Stimulated activated naive CD8-positive, alpha-beta T cell treated with anti-CD3 and anti-CD28 coated beads, Interleukin-15, amount 100 ng/mL, for 72 hours (primary cell): ENCODE results near the gene R3HDM4.
"Not testable (repeated sequence)": the region's sequence is repeated elsewhere in the genome, so short reads cannot be mapped to it uniquely, and the experiment has no call there.

Experiments
- ATAC-seq: fragments of 150-1000 bp; cut with Tn5 transposase; 2 replicates; pipeline ENCODE4 v1.10.0; 2021; ENCODE audit warnings: mild to moderate bottlenecking, moderate library complexity
- DNase-seq, 2 donors: peaks; one replicate each; pipeline ENCODE4 v3.0.0; 2021 to 2022
- H3K27ac Mint-ChIP-seq, 2 donors: one replicate each; pipeline ENCODE4 v1.8.0; 2022; ENCODE audit warnings: mild to moderate bottlenecking in 2 of 2, mixed read lengths in 2 of 2, moderate library complexity in 2 of 2
- H3K27me3 Mint-ChIP-seq: one replicate; pipeline ENCODE4 v1.8.0; 2022; ENCODE audit warnings: mixed read lengths
- H3K4me1 Mint-ChIP-seq: one replicate; pipeline ENCODE4 v1.8.0; 2022; ENCODE audit warnings: mild to moderate bottlenecking, mixed read lengths
- H3K4me3 Mint-ChIP-seq, 2 donors: one replicate each; pipeline ENCODE4 v1.8.0; 2022; ENCODE audit warnings: mild to moderate bottlenecking in 2 of 2, mixed read lengths in 2 of 2, moderate library complexity in 1 of 2
- H3K9me3 Mint-ChIP-seq, 2 donors: one replicate each; pipeline ENCODE4 v1.8.0; 2022; ENCODE audit warnings: mixed read lengths in 2 of 2

Gene R3HDM4

DNA sequence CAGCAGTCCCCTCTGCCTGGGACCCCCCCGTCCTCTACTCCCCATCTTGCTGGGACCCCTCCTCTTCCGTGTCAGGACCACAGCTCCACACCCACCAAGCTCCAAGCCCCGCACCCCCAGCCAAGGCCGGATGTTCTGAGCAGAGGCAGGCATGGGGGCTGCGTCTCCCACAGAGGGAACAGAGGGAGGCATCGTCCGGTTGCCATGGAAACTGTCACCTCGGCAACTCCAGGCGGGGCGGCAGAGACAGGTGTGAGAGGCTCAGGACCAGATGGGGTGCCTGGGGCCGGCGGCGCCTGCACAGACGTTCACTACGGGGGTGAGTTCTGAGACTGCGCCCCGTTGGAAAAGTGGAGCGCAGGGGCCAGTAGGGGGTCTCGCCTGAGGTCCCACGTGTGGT, 14.4 kb downstream of the R3HDM4 start:
- no peaks in the 10 kb centered on the region for H3K9me3 Mint-ChIP-seq
- ATAC-seq (no peak), DNase-seq (peak in 1 of 2 donors; percentile 31)
- H3K27ac Mint-ChIP-seq = no peak overlapping the region
- H3K4me1 Mint-ChIP-seq = peaks cover 27% of the 10 kb centered on the region
- H3K4me3 Mint-ChIP-seq = no peak overlapping the region
- H3K27me3 Mint-ChIP-seq = no peaks in the 10 kb centered on the region

DNA sequence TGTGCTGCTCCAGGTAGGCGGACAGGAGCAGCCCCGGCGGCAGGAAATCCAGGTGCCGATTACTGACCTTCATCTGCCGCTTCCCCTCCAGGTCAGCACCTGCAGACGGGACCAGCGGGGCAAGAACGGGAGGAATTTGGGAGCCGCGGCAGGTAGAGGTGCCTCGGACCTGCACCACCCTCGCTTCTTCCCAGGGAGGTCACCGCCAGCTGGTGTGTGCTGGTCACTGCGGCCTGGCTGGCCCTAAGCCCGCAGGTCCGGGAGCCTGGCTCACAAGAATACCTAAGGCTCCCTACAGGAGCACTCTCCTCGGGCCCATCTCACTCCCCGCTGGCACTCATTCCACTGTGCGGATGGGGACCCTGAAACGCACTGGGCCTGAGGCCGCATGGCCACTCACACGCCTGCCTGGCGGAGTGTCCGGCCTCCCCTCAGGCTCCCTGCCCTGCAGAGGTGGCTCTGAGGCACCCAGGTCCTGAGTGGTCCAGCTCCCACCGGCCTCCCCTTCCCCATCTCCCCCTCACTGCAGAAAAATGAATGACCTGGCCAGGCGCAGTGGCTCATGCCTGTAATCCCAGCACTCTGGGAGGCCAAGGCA, 15.5 kb downstream of the R3HDM4 start:
- H3K9me3 Mint-ChIP-seq = no peaks in the 10 kb centered on the region
- no peak for ATAC-seq
- no peak for DNase-seq
- H3K27me3 Mint-ChIP-seq = no peaks in the 10 kb centered on the region
- H3K4me3 Mint-ChIP-seq = no peak overlapping the region
- H3K27ac Mint-ChIP-seq = no peak overlapping the region
- H3K4me1 Mint-ChIP-seq = peaks cover 28% of the 10 kb centered on the region

DNA sequence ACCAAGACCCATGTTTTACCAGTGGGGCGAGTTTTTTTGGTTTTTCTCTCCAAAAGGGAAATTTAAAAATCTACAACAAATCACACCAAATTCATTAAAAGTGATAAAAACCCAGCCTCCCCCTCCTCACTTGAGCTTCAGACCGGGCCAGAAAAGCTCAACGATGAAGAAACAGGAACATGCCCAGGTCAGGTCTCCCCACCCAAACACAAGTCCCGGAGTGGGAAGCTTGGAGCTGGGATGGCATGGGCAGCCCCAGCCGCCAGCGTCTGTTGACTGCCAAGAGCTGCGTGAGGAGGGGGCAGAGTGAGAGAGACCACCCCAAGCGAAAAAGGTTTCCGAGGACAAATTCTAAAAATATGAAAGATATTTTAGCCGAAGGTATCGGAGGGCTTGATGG, 16.0 kb downstream of the R3HDM4 start:
- DNase-seq = no peak
- ATAC-seq = no peak
- peaks cover 31% of the 10 kb centered on the region for H3K4me1 Mint-ChIP-seq
- no peaks in the 10 kb centered on the region for H3K27me3 Mint-ChIP-seq
- no peak overlapping the region for H3K27ac Mint-ChIP-seq
- H3K9me3 Mint-ChIP-seq = no peaks in the 10 kb centered on the region
- H3K4me3 Mint-ChIP-seq = no peak overlapping the region

DNA sequence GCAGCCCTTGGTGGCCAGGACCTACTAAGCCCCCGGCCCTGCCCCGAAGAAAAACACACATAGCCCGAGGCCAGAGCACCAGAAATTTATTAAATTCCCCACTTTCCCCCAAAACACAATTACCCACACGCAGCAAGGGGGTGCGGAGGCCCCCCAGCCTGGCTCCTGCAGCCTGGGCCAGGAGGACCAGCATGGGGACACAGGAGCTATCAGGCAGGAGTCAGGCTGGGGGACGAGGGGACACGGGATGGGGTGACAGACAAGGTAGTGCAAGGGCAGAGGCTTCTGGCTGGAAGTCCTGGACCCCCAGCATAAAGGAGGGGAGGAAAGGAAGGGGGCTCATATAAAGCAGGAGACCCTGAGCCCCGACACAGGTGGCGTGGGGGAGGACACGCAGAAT, 16.6 kb downstream of the R3HDM4 start:
- Mint-ChIP-seq H3K9me3 (no peaks in the 10 kb centered on the region), H3K27me3 (no peaks in the 10 kb centered on the region), H3K4me3 (no peak overlapping the region), H3K4me1 (peaks cover 28% of the 10 kb centered on the region), H3K27ac (no peak overlapping the region)
- DNase-seq (no peak), ATAC-seq (no peak)

DNA sequence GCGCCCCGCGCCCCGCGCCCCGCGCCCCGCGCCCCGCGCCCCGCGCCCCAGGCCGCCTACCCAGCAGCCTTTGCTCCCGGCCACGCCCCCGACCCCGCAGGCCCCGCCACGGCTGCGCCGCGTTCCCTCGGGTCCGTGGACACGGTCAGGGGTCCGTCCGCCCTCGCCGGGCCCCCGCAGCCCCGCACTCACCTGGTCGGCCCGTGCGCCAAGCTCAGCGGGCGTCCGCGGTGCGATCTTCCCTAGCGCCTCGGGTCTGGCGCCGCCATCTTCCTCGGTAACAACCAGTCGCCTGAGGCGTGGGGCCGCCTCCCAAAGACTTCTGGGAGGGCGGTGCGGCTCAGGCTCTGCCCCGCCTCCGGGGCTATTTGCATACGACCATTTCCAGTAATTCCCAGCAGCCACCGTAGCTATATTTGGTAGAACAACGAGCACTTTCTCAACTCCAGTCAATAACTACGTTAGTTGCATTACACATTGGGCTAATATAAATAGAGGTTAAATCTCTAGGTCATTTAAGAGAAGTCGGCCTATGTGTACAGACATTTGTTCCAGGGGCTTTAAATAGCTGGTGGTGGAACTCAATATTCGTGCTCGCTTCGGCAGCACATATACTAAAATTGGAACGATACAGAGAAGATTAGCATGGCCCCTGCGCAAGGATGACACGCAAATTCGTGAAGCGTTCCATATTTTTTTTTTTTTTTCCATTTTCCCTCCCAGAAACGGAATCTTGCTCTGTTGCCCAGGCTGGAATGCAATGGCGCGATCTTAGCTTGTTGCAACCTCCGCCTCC, 19.9 kb downstream of the R3HDM4 start, which contains the start of the genes MED16 and RNU6-9:
Gene MED16, minus strand, starts transcription at position 294 of the 796 bp plus-strand sequence. CDS start 2,056 bp downstream, outside the sequence.
Gene RNU6-9, plus strand, starts transcription at position 591 of the 796 bp plus-strand sequence.
- peak; percentile 93 for ATAC-seq
- Mint-ChIP-seq H3K9me3 (no peaks in the 10 kb centered on the region), H3K4me1 (peaks cover 27% of the 10 kb centered on the region), H3K27ac (peak within 1 kb of the TSS; percentile 100), H3K27me3 (no peaks in the 10 kb centered on the region), H3K4me3 (peak within 1 kb of the TSS; percentile 91 to 94)
- peak; percentile 89 to 92 for DNase-seq

DNA sequence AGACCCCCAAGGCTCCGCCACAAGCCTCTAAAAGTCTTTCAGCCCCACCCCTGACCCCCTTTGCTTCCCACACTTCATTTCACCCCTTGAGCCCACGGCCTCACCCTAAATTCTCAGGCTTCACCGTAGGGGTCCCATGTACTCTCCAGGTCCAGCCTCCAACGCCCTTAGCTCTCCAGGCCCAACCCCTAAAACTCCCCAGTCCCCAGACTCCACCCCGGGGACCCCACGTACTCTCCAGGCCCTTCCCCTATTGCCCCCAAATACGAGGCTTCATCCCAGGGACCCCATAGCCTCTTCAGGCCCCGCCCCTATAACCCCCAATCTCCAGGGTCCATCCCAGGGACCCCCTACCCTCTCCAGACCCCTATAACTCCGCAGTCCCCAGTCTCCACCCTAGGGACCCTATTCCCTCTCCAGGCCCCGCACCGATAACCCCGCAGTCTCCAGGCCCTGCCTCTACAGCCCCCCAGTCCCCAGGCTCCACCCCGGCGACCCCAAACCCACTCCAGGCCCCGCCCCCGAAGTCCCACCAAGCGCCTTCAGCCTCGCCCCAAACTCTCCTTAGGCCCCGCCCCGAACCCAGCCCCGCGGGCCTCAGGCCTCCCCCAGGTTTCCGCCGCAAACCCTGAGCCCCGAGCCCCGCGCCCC, 20.7 kb downstream of the R3HDM4 start:
- Mint-ChIP-seq H3K27ac (peak overlapping the region; percentile 88 to 94), H3K27me3 (no peaks in the 10 kb centered on the region), H3K4me3 (peak overlapping the region; percentile 84 to 94), H3K9me3 (no peaks in the 10 kb centered on the region), H3K4me1 (peaks cover 27% of the 10 kb centered on the region)
- ATAC-seq (peak; percentile 39), DNase-seq (no peak)

DNA sequence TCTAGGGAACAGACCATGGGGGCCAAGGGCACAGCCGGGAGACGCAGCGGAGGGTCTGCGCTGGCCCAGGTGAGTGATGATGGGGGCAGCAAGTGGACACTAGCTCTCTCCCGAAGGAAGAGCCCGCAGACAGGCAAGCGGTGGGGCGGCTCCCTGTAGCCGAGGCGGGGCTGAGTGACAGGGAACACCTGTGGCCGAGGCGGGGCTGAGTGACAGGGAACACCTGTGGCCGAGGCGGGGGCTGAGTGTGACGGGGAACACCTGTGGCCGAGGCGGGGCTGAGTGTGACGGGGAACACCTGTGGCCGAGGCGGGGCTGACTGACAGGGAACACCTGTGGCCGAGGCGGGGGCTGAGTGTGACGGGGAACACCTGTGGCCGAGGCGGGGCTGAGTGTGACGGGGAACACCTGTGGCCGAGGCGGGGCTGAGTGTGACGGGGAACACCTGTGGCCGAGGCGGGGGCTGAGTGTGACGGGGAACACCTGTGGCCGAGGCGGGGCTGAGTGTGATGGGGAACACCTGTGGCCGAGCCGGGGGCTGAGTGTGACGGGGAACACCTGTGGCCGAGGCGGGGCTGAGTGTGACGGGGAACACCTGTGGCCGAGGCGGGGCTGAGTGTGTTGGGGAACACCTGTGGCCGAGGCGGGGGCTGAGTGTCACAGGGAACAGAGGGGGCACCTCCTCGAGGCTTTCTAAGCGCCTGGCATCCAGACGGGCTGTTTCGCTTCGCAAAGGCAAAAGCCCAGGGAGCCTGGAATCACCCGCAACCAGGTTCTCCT, 21.4 kb downstream of the R3HDM4 start:
- not testable (repeated sequence) for H3K9me3 Mint-ChIP-seq, H3K27me3 Mint-ChIP-seq, ATAC-seq, H3K27ac Mint-ChIP-seq, DNase-seq
- Mint-ChIP-seq H3K4me1 (peaks cover 27% of the 10 kb centered on the region), H3K4me3 (peak overlapping the region; percentile 84 to 94)

DNA sequence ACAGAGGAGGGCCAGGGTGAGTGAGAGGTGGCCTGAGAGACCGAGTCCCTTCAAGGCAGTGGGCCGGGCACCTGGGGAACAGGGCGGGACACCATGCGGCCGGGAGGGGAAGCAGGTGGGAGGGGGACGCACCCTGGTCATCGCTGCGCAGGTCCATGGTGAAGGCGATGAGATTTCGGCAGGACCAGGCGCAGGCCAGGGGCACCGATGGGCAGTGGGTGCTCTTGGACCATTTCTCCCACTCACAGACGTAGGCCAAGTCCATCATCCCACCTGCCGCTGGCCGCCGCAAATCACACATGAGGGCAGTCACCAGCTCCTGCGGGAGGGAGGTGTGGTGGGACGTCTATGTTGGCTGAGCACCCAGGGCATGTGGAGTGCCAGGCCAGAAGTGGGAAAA, 22.2 kb downstream of the R3HDM4 start:
- no peaks in the 10 kb centered on the region for H3K9me3 Mint-ChIP-seq
- H3K4me1 Mint-ChIP-seq = peaks cover 27% of the 10 kb centered on the region
- H3K27ac Mint-ChIP-seq = no peak overlapping the region
- DNase-seq = no peak
- peak overlapping the region; percentile 56 to 81 for H3K4me3 Mint-ChIP-seq
- H3K27me3 Mint-ChIP-seq = no peaks in the 10 kb centered on the region
- ATAC-seq = no peak

DNA sequence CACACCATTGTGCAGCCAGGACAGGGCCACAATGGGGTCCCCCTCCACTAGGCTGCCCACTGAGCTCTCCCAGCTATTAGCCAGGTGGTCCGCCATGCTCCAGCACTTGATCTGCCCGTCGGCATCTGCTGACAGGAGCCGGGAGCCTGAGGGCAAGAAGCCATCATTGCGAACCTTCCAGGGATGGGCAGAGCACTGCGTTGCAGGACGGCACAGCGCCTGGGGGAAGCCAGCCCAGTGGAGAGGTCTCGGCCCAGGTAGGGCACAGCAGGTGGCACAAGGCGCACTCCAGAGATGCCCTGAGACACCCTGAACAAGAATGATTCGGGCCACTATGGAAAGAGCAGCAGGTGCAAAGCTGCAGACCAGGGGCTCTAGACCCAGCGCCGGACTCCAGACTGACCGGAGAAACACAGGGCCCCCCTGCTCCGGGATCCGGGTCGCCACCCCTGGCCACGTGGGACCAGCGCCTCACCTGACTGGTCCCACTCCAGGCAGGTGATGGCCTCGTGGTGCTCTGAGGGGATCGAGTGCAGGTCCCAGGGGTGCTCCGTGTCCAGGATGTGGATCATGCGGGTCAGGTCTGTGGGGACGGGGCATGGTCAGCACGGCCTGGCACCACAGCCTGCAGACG, 23.2 kb downstream of the R3HDM4 start:
- no peaks in the 10 kb centered on the region for H3K27me3 Mint-ChIP-seq
- no peak for DNase-seq
- no peak overlapping the region for H3K27ac Mint-ChIP-seq
- H3K4me1 Mint-ChIP-seq = peaks cover 27% of the 10 kb centered on the region
- no peaks in the 10 kb centered on the region for H3K9me3 Mint-ChIP-seq
- H3K4me3 Mint-ChIP-seq = no peak overlapping the region
- no peak for ATAC-seq

DNA sequence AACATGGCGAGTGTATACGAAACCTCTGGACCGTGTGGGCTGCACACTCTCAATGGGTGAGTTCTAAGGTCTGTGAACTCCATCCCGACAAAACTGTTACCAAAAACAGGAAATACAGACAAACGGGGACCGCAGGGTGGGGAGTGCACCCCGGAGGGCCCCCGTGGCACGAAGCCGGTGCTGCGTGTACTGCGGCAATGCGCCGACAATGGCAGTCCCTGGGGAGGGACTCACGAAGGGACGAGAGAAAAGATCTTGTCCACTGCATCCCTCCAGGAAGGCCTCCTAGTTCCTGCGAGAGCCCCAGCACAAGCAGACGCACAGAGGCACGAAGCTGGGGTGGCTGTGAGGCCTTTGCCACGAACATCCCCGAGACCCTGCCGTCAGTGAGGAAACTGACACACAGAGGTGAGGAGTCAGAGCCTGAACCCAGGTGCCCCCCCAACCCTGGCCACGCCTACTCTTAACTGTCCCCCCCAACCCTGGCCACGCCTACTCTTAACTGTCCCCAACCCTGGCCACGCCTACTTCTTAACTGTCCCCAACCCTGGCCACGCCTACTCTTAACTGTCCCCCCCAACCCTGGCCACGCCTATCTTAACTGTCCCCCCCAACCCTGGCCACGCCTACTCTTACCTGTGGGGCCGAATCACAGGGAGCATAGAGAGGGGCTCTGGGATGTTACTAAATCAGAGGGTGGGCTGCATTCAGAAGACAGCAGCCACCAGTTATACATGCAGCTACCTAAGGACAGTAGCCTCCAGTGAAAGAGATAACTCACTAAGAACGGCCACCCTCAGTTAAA, 24.2 kb downstream of the R3HDM4 start:
- no peaks in the 10 kb centered on the region for H3K27me3 Mint-ChIP-seq
- DNase-seq = no peak
- no peak overlapping the region for H3K4me3 Mint-ChIP-seq
- peaks cover 24% of the 10 kb centered on the region for H3K4me1 Mint-ChIP-seq
- no peak for ATAC-seq
- H3K27ac Mint-ChIP-seq = no peak overlapping the region
- no peaks in the 10 kb centered on the region for H3K9me3 Mint-ChIP-seq

DNA sequence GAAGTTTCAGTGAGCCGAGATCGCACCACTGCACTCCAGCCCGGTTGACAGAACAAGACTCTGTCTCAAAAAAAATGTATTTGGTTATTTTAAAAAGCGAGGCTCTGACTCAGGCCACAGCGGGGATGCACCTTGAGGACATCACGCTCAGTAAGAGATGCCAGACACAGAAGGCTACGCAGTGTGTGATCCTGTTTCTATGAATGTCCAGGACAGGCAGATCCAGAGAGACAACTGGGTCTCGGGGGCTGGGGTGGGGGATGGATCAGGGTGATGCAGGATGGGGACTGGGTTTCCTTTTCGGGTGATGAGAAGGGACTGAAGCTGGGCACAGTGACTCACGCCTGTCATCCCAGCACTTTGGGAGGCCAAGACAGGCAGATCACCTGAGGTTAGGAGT, 25.4 kb downstream of the R3HDM4 start:
- Mint-ChIP-seq H3K27ac (peak overlapping the region in 1 of 2 donors; percentile 46), H3K4me1 (peaks cover 20% of the 10 kb centered on the region), H3K9me3 (no peaks in the 10 kb centered on the region), H3K27me3 (no peaks in the 10 kb centered on the region), H3K4me3 (no peak overlapping the region)
- ATAC-seq (no peak), DNase-seq (no peak)

DNA sequence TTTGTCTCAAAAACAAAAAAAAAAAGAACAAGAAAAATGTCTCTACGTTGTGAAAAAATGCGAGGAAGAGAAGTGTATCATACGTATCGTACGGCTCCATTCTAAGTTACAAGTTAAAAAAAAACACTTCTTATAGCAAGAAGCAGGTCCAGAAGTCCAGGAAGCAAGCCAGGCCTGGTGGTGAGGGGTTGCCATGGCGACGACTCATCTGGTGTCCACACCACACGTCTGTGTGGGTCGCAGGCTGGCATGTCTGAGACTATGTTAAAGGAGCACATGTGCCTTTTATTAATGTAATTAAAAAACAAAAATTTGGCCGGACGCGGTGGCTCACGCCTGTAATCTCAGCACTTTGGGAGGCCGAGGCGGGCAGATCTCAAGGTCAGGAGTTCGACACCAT, 25.9 kb downstream of the R3HDM4 start:
- H3K4me3 Mint-ChIP-seq = no peak overlapping the region
- DNase-seq (no peak), ATAC-seq (no peak)
- no peaks in the 10 kb centered on the region for H3K9me3 Mint-ChIP-seq
- H3K27me3 Mint-ChIP-seq = no peaks in the 10 kb centered on the region
- no peak overlapping the region for H3K27ac Mint-ChIP-seq
- peaks cover 16% of the 10 kb centered on the region for H3K4me1 Mint-ChIP-seq

DNA sequence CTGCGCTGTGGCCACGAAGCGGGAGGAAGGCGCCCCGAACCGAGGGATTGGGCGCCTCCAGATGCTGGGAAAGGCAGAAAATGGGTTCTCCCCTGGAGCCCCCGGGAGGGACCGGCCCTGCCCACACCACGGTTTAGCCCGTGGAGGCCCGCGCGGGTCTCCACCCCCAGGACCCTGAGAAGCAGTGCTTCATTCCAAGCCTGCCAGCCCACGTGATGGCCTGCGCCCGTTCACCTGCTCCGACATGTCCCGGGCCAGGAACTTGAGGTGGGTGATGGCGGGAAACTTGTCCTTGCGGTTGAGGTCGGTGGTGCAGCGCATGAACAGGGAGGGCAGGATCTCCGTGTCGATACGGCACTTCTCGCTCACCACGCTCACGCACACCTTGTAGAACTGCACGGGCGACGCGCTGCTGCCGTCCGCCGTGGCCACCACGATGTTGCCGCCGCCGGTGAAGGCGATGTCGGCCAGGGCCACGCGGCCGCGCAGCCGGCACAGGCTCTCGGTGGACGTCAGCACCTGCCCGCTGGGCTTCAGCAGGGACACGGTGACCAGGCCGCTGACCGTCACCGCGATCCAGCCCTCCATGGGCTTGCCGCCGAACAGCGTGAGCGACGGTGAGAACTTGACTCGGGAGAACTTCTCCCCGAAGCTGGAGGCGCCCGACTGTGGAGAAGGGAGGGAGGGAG, 27.3 kb downstream of the R3HDM4 start:
- no peak overlapping the region for H3K27ac Mint-ChIP-seq
- H3K27me3 Mint-ChIP-seq = no peaks in the 10 kb centered on the region
- peaks cover 6% of the 10 kb centered on the region for H3K4me1 Mint-ChIP-seq
- no peaks in the 10 kb centered on the region for H3K9me3 Mint-ChIP-seq
- ATAC-seq = no peak
- no peak overlapping the region for H3K4me3 Mint-ChIP-seq
- DNase-seq = no peak
